ENCODE data around the gene FAIM2.

DNA sequence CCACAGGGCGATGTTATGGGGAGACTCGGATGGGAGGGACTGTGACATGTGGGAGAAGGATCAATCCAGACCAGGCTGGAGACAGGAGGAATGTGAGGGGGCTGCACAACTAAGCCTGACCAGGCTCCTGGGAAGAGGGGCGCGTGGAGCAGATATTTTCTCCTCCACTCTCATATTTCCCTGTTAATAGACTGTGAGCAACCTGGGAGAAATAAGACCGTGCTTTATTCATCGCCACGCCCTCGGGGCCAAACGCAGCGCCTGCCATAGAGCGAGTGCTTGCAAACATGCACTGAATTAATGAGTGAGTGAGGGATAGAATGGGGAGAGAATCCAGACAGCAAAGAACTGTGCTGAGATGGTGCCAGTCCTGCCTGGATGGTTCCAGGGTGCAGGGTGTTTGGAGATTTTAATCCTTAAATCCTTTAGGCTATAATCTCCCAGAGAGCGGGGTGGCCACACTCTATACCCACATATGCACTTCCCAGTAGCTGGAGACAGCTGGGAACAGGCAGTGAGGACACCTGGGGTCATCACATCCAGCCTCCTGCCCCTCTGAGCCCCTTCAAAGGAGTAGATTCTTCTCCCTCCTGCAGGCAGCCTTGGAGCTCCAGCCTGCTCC, 13.6 kb upstream of the FAIM2 start:
- TF ChIP-seq, protein P1, sequence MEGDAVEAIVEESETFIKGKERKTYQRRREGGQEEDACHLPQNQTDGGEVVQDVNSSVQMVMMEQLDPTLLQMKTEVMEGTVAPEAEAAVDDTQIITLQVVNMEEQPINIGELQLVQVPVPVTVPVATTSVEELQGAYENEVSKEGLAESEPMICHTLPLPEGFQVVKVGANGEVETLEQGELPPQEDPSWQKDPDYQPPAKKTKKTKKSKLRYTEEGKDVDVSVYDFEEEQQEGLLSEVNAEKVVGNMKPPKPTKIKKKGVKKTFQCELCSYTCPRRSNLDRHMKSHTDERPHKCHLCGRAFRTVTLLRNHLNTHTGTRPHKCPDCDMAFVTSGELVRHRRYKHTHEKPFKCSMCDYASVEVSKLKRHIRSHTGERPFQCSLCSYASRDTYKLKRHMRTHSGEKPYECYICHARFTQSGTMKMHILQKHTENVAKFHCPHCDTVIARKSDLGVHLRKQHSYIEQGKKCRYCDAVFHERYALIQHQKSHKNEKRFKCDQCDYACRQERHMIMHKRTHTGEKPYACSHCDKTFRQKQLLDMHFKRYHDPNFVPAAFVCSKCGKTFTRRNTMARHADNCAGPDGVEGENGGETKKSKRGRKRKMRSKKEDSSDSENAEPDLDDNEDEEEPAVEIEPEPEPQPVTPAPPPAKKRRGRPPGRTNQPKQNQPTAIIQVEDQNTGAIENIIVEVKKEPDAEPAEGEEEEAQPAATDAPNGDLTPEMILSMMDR (IDR thresholded peaks at IDR 0.05): no peak
- TF ChIP-seq CBFB (CRISPR knock-in tag; IDR thresholded peaks at IDR 0.05; ENCODE audit: low read depth): no peak
- TF ChIP-seq, protein P2, sequence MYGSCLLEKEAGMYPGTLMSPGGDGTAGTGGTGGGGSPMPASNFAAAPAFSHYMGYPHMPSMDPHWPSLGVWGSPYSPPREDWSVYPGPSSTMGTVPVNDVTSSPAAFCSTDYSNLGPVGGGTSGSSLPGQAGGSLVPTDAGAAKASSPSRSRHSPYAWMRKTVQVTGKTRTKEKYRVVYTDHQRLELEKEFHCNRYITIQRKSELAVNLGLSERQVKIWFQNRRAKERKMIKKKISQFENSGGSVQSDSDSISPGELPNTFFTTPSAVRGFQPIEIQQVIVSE (CRISPR knock-in tag; IDR thresholded peaks at IDR 0.05; ENCODE audit: borderline replicate concordance): no peak
- TF ChIP-seq, protein P3, sequence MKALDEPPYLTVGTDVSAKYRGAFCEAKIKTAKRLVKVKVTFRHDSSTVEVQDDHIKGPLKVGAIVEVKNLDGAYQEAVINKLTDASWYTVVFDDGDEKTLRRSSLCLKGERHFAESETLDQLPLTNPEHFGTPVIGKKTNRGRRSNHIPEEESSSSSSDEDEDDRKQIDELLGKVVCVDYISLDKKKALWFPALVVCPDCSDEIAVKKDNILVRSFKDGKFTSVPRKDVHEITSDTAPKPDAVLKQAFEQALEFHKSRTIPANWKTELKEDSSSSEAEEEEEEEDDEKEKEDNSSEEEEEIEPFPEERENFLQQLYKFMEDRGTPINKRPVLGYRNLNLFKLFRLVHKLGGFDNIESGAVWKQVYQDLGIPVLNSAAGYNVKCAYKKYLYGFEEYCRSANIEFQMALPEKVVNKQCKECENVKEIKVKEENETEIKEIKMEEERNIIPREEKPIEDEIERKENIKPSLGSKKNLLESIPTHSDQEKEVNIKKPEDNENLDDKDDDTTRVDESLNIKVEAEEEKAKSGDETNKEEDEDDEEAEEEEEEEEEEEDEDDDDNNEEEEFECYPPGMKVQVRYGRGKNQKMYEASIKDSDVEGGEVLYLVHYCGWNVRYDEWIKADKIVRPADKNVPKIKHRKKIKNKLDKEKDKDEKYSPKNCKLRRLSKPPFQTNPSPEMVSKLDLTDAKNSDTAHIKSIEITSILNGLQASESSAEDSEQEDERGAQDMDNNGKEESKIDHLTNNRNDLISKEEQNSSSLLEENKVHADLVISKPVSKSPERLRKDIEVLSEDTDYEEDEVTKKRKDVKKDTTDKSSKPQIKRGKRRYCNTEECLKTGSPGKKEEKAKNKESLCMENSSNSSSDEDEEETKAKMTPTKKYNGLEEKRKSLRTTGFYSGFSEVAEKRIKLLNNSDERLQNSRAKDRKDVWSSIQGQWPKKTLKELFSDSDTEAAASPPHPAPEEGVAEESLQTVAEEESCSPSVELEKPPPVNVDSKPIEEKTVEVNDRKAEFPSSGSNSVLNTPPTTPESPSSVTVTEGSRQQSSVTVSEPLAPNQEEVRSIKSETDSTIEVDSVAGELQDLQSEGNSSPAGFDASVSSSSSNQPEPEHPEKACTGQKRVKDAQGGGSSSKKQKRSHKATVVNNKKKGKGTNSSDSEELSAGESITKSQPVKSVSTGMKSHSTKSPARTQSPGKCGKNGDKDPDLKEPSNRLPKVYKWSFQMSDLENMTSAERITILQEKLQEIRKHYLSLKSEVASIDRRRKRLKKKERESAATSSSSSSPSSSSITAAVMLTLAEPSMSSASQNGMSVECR (CRISPR knock-in tag; IDR thresholded peaks at IDR 0.05; ENCODE audit: borderline replicate concordance): no peak
